GM23338 (cell line): ENCODE results near the gene SETD1B. TPM values are rescaled to one million over a fixed set of nuclear protein-coding genes. Genes with fewer than 3 reads are reported as not detected.

Source experiments
- ATAC-seq: fragments of 200-7000 bp; cut with Tn5 transposase; 3 replicates; pipeline ENCODE4 v1.9.1; 2020
- DNase-seq: peaks from one replicate; pipeline ENCODE4 v3.0.0-alpha.2; 2015; ENCODE audit warnings: low spot score
- H2AFZ ChIP-seq: fragments of 200-600 bp; sonication (generic); 2 replicates; pipeline ENCODE4 v1.8.0; 2016; ENCODE audit warnings: antibody characterized with exemption, mild to moderate bottlenecking, moderate library complexity
- H3F3A ChIP-seq: fragments of 200-600 bp; sonication (generic); replicated peaks from 2 replicates; pipeline ENCODE4 v1.8.0; 2017; ENCODE audit warnings: antibody characterized with exemption, mixed run types, low read depth
- H3K27ac ChIP-seq: fragments of 200-600 bp; sonication (generic); 2 replicates; pipeline ENCODE4 v1.6.1; 2016; ENCODE audit warnings: low read depth
- H3K27me3 ChIP-seq: fragments of 200-600 bp; sonication (generic); 2 replicates; pipeline ENCODE4 v1.8.0; 2016; ENCODE audit warnings: mild to moderate bottlenecking, mixed run types, moderate library complexity; ENCODE audit not compliant: insufficient read depth
- H3K36me3 ChIP-seq: fragments of 200-600 bp; sonication (generic); 2 replicates; pipeline ENCODE4 v1.8.0; 2016; ENCODE audit warnings: mild to moderate bottlenecking; ENCODE audit not compliant: insufficient read depth
- H3K4me1 ChIP-seq: fragments of 200-600 bp; sonication (generic); 2 replicates; pipeline ENCODE4 v1.8.0; 2016; ENCODE audit warnings: mild to moderate bottlenecking, moderate library complexity; ENCODE audit not compliant: insufficient read depth
- H3K4me2 ChIP-seq: fragments of 200-600 bp; sonication (generic); 2 replicates; pipeline ENCODE4 v1.7.1; 2017; ENCODE audit warnings: mixed run types
- H3K4me3 ChIP-seq: fragments of 200-600 bp; sonication (generic); 2 replicates; pipeline ENCODE4 v1.6.1; 2016; ENCODE audit warnings: mixed run types
- H3K79me2 ChIP-seq: fragments of 200-600 bp; sonication (generic); replicated peaks from 2 replicates; pipeline ENCODE4 v1.8.0; 2017; ENCODE audit warnings: mild to moderate bottlenecking; ENCODE audit not compliant: insufficient read depth
- H3K9me2 ChIP-seq: fragments of 200-600 bp; sonication (generic); 2 replicates; pipeline ENCODE4 v1.8.0; 2017; ENCODE audit not compliant: insufficient read depth
- H4K20me1 ChIP-seq: fragments of 200-600 bp; sonication (generic); replicated peaks from 2 replicates; pipeline ENCODE4 v1.8.0; 2017; ENCODE audit warnings: mild to moderate bottlenecking; ENCODE audit not compliant: insufficient read depth
- H3K27ac Mint-ChIP-seq: 2 replicates; pipeline ENCODE4 v1.8.0; 2020; ENCODE audit warnings: inconsistent platforms, mild to moderate bottlenecking, moderate library complexity, mixed read lengths
- H3K27me3 Mint-ChIP-seq: 3 replicates; pipeline ENCODE4 v1.8.0; 2022; ENCODE audit warnings: low read depth, mild to moderate bottlenecking, moderate library complexity, mixed read lengths, inconsistent platforms; ENCODE audit not compliant: insufficient read depth, poor library complexity
- H3K36me3 Mint-ChIP-seq: 3 replicates; pipeline ENCODE4 v1.8.0; 2021; ENCODE audit warnings: low read depth, mild to moderate bottlenecking, inconsistent platforms, moderate library complexity, mixed read lengths
- H3K4me1 Mint-ChIP-seq: 3 replicates; pipeline ENCODE4 v1.8.0; 2020; ENCODE audit warnings: mild to moderate bottlenecking, inconsistent platforms, mixed read lengths
- H3K4me3 Mint-ChIP-seq: 3 replicates; pipeline ENCODE4 v1.8.0; 2021; ENCODE audit warnings: moderate library complexity, mild to moderate bottlenecking, inconsistent platforms, mixed read lengths
- H3K9me3 Mint-ChIP-seq: 3 replicates; pipeline ENCODE4 v1.8.0; 2020; ENCODE audit warnings: moderate library complexity, mild to moderate bottlenecking, inconsistent platforms, mixed read lengths
- CTCF ChIP-seq, 2 experiments: fragments of 200-600 bp in 1 of 2; sonication (generic) in 1 of 2; conservative IDR thresholded peaks; 2 replicates each; pipeline versions ENCODE4 v1.5.1 to v1.6.1; 2016 to 2017; ENCODE audit warnings: antibody characterized with exemption in 2 of 2, low read depth in 2 of 2, mild to moderate bottlenecking in 2 of 2, moderate library complexity in 1 of 2
- ETS1 ChIP-seq: IDR thresholded peaks from 2 replicates; pipeline ENCODE4 v1.6.1; 2016; ENCODE audit warnings: antibody characterized with exemption
- NANOG ChIP-seq: IDR thresholded peaks from 2 replicates; pipeline ENCODE4 v1.6.1; 2016; ENCODE audit warnings: antibody characterized with exemption, borderline replicate concordance
- ZNF462 ChIP-seq: fragments of 250-450 bp; sonication (Bioruptor Pico); IDR thresholded peaks from 2 replicates; pipeline ENCODE4 v1.5.0; 2020; ENCODE audit warnings: mild to moderate bottlenecking, moderate library complexity
- polyA plus RNA-seq: library from polyadenylated mRNA; unstranded; fragments of >200 nt; fragmentation: Nextera tagmentation; extraction: Ambion mirVana; gene quantifications from 2 replicates; pipeline ENCODE4 v1.2.1, GENCODE V29; 2016
- total RNA-seq: library from RNA; depleted of rRNA; stranded (reverse); fragments of >200 nt; shearing (Covaris generic); gene quantifications from 2 replicates; pipeline ENCODE4 v1.2.3, GENCODE V29; 2014

Gene SETD1B
- total and polyA plus RNA-seq, 2 experiments from 2014 or later: 3.1 to 8.7 TPM

DNA sequence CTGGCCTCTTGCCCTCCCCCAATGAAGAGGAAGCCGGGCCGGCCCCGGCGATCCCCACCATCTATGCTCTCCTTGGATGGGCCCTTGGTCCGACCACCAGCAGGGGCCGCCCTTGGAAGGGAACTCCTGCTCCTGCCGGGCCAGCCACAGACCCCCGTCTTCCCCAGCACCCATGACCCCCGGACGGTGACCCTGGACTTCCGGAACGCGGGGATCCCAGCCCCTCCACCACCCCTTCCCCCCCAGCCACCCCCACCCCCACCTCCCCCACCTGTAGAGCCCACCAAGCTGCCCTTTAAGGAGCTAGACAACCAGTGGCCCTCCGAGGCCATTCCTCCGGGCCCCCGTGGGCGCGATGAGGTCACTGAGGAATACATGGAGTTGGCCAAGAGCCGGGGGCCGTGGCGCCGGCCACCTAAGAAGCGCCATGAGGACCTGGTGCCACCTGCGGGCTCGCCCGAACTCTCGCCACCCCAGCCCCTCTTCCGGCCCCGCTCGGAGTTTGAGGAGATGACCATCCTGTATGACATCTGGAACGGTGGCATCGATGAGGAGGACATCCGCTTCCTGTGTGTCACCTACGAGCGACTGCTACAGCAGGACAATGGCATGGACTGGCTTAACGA, 19.4 kb downstream of the SETD1B start (continued):
- TF ChIP-seq ZNF462: no peak
- no peak for TF ChIP-seq NANOG

GRCh38 chr12:121823727-121824115, 19.9 kb downstream of the SETD1B start:
- no peak overlapping the region for H3K27ac Mint-ChIP-seq
- no peak for ATAC-seq

More at GRCh38 chr12:121823727-121824115, 19.9 kb downstream of the SETD1B start:
- Mint-ChIP-seq H3K4me3 (no peak overlapping the region), H3K9me3 (no peaks in the 10 kb centered on the region), H3K27me3 (no peaks in the 10 kb centered on the region), H3K36me3 (peaks cover 48% of the 10 kb centered on the region), H3K4me1 (no peaks in the 10 kb centered on the region; the same call in 2 of the 3 replicates)
- TF ChIP-seq ETS1: no peak
- no peak for TF ChIP-seq CTCF (conservative IDR thresholded peaks at IDR 0.05; ENCODE audit: low read depth in 2 of 2)
- TF ChIP-seq ZNF462: no peak
- no peak for DNase-seq
- Histone ChIP-seq H3K9me2 (no peaks in the 10 kb centered on the region), H3K27me3 (no peaks in the 10 kb centered on the region), H3K27ac (no peak overlapping the region), H3K36me3 (no peaks in the 10 kb centered on the region; the same call in 1 of the 2 replicates), H3K4me3 (no peak overlapping the region), H4K20me1 (no peaks in the 10 kb centered on the region; the same call in 1 of the 2 replicates), H3K4me1 (no peaks in the 10 kb centered on the region), H3F3A (0 out of 2 replicates have a peak, but pooled peaks cover 3% of the 10 kb centered on the region), H3K4me2 (no peak overlapping the region), H3K79me2 (no peaks in the 10 kb centered on the region), H2AFZ (no peak overlapping the region)
